Fibroblast of the conjunctiva (primary cell): ENCODE data around the gene IL15RA.

ENCODE experiments used
- DNase-seq: peaks from one replicate; pipeline ENCODE4 v3.0.0-alpha.2; 2010; ENCODE audit warnings: low read depth

The IL15RA gene, protein sequence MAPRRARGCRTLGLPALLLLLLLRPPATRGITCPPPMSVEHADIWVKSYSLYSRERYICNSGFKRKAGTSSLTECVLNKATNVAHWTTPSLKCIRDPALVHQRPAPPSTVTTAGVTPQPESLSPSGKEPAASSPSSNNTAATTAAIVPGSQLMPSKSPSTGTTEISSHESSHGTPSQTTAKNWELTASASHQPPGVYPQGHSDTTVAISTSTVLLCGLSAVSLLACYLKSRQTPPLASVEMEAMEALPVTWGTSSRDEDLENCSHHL

DNA sequence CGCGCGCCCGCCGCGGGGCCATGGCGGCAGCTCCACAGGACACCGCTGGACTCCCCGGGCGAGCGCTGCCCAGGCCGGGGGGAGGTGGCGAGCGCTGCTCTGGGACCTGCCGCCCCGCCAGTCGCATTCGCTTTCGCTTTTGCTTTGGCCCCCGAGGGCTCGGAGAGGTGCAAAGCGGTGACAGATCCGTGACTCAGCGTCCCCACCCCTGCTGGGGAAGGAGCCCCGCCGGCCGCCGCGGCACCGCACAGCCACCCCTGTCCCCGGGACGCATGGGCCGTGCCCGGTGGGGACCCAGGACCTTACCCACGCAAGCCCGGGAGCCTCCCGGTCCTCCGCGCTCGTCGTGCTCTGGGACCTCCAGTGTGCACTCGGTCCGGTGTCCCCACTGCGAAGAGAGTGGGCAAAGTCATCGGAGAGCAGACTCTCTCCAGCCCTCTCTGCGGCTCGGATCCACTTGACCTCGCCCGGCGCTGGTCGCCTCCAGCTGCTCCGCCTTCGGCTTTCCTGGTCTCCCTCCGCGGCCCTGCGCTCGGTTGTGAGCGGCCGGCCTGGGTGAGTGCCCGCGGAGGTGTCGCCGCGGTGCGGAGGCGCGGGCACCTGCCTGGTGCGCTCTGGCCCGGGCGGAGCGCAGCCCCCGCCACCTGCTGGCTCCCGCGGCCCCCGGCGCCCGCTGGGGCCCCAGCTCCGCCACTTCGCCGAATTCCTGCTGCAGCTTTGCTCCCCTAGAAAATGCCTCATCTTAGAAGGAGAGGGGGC lies at the start of gene IL15RA:
IL15RA (minus strand) TSS at position 73 of the 759 bp plus-strand sequence; CDS start at position 22, 51 bp downstream.
- no peak for DNase-seq

DNA sequence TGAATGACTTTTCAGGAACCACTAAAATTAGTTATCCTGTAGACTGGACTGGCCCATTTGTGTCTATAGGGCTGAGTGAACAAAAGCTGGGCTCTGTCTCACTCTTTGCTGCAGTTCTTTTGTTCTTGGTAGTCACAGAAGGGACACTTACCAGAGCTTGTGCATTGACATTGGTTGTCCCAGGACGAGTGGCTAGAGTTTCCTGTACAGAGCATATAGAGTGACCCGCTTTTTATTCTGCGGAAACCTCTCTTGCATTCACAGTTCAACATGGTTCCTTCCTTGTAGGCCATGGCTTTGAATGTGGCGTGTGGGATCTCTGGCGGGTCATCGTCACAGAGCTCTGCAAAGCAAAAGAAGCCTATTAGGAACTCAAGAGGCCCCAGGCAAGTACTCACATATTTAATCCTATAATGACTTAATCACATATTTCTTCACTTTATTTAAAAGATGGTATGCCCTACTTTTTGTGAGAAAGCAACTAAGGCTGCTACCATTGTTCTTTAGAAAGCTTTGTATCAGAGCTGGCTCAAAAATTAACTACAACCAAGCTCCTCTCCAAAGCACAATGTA lies 48.4 kb upstream of the IL15RA start:
- DNase-seq: no peak

DNA sequence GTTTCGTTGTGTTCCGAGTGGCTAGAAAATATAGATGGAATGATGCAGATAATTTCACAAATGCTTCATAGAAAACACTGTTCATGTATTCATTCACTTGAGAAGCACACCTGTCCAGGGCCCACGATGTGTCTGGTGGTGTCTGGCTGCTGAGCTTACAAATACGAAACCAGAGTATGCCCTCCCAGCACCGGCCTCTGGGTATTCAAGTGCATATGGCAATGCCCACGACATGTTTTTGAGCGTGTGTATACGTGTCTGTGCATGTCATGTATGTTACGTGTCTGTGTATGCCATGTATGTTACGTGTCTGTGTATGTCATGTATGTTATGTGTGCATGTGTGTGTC lies 47.0 kb upstream of the IL15RA start:
- DNase-seq: no peak

DNA sequence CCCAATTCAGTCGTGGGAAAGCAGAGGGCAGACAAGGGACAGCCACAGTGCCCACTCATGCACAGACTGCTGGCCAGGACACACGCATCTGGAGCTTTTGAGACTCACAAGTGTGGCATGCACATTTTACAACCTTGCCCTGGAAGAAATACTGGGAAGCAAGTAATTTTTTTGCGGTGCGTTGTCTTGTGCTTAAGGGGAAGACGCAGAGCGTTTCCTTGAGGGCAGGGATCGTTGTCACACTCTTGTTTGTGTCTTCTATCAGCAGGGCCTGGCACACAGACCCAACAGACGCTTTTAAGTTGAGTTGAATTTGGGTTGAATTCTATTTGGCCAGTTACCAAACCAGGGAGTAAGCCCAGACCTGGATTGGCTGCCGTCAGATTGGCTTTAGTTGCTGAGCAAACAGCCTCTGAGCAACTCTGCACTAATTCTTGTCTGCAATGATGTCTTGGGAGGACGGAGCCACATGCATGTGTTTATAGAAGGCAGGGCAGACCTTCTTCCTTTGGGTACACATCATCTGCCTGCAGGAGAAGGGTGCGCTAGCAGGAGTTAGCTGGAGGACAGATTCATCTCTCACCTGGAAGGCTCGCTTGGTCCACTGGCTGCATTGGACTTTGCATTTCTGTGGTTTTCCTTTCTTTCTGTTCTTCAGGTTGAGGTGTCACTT lies 46.5 kb upstream of the IL15RA start:
- no peak for DNase-seq

DNA sequence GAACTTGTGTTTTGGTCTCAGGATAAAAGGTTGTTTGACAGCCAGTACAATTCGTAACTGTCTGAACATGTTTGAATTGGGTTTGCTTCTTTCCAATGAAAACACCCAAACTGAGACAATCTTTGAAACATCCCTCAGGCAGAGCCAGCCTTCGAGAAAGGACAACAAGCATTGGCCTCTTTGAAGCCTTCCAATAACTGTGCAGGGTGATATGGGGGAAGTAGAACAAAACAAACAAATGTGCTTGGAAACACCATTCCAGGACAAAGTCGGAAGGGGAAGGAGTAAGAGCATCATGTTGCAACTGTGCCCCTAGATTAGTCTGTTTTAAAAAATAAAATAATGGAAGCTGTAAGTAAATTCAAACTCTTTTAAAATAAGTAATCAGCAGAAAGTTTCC lies 45.3 kb upstream of the IL15RA start:
- DNase-seq: no peak

DNA sequence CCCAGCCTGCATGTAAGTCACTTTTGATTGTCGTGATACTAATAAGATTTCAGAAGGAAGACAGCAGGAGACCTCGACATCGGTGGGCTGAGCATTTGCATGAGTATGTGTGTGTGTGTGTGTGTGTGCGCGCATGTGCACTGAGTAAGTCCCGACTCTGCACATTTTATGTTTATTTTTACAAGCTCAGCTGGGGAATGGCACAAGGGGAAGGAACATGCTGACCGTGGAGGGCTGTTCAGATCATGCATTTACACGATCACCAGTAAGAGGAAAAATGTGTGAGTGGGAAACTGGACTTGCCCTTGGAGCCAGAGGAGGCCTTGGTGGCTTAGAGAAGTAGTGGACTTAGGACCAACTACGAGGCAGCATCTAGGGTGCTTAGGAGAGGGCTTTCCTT lies 43.5 kb upstream of the IL15RA start:
- no peak for DNase-seq

DNA sequence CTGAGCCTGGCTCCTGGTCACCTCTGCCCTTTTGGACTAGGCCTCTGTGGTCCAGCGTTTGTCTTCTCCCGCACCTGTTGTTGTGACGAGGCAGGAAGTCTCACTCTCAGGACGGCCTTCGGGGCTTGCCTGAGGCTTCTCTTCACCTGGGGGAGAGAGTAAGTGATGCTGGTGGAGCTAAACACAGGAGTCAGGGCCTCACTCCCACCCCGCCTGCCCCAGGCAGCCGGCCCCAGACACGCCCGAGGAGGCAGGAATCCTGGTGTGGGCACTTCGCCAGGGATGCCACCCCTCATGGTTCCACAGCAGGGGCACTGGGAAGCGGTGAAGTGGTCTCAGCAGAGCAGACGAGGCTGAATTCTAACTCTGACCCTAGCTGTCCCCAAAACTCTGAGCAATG lies 42.5 kb upstream of the IL15RA start:
- DNase-seq: no peak

DNA sequence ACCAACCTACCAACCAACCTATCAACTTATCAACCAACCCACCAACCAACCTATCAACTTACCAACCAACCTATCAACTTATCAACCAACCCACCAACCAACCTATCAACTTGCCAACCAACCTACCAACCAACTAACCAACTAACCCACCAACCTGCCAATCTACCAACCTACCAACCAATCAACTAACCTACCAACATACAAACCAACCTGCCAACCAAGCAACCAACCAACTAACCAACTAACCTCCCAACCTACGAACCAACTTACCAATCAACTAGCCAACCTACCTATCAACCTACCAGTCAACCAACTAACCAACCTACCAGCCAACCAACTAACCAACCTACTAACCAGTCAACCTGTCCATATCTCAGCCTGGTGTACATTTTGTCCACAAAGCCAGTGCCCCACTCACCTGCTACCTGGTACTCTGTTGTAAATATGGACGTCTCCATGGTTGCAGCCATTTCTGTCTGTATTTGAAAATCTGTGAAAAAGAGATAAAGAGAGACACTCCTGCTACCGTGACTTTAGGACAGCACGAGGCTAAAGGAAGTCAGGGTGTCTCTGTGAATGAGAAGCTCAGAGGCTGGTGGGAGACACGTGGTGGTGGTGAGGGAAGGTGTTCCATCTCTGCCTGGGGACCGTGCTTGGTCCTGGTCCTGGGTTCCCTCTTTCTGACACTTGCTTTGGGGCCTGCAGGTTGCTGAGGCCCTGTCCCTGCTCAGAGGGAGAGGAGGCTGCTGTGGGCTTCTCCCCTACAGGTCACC lies 41.9 kb upstream of the IL15RA start:
- no peak for DNase-seq

DNA sequence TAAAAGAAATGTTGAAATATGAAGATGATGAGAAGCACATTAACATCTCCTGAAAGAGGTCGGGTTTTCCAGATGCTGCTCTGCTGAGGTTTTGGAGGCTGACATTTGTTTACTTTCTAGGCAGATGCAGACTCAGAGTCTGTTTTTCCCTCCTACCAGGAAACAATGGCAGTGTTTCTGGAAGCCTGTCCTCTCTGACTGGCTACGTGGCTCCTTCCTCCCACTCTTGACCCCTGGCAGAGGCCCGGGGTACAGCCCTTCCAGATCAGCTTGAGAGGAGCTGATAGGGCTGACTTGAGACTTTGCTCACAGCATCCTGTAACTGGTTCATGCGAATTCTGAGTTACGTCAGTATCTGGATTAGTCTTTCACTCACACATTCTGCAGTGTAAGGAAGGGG lies 41.1 kb upstream of the IL15RA start:
- DNase-seq: no peak

DNA sequence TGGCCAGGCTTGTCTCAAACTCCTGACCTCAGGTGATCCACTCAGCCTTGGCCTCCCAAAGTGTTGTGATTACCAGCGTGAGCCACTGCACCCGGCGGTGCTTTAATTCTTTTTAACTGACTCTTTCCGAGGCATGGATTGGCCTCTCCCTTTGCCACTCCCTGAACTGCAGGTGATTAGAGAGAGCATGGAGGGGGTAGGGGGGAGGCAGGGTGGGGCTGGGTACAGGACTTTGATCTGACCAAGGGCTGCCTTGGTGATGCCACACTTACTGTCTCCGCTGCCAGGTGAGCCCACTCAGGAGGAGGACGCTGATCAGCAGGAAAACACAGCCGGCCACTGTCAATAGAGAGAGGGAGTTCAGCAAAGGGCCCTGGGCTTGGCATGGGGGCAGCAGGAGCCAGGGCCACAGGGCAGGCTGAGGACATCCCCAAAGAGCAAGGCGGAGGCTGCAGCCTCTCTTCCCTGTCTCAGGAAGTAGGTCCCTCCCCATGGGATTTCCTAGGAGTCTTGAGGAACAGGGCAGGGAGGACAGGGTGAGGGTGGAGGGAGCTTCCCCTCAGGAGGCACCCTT lies 40.5 kb upstream of the IL15RA start:
- DNase-seq: no peak

DNA sequence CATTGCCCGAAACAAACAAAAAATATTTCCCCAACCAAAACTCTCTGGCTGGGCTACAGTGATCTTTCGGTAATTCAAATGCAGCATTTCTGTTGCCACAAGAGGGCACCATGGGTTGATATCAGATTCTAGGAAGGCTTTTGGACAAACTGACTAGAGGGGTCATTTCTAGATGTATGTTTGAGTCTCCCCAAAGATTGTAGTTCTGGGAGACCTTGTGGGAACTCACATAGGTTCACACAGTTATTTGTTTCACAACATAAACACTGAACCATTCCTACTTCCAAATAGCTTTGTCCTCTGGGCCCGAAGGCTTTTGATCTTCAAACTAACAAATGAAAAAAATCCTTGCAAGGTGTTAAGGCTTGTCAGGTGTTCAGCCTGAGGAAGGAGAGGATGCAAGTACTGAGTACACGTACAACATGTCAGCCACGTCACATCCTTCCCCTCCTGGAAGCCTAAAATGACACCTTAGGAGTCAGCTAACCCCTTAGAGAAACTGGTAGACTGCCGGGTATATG lies 37.0 kb upstream of the IL15RA start:
- no peak for DNase-seq

DNA sequence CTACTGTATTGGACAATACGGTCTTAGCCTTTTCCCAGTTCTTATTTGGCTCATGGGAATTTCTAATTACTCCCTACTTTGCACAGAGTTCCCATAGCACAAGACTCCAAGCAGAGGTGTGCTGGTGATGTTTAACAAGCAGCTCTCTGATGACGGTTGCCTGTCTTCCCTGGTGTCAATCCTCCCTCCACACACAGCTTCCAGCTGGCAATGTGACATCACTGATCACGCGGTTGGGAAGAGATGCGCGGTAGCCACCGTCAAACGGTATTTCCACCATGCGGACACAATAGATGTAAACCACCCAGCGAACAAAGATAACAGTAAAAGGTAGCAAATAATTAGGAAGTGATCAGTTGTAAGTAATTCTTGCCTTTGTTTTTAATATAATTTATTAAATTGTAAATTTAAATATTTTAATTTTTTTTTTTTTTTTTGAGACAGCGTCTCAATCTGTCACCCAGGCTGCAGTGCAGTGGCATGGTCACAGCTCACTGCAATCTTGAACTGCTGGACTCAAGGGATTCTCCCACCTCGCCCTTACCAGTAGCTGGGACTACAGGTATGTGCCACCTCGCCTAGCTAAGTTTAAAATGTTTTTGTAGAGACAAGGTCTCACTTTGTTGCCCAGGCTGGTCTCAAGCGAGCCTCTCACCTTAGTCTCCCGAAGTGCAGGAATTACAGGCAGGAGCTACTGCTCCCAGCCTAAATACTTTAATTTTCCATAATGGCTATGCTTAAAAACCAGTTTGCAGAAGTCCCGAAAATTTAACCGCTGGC lies 36.3 kb upstream of the IL15RA start:
- no peak for DNase-seq

DNA sequence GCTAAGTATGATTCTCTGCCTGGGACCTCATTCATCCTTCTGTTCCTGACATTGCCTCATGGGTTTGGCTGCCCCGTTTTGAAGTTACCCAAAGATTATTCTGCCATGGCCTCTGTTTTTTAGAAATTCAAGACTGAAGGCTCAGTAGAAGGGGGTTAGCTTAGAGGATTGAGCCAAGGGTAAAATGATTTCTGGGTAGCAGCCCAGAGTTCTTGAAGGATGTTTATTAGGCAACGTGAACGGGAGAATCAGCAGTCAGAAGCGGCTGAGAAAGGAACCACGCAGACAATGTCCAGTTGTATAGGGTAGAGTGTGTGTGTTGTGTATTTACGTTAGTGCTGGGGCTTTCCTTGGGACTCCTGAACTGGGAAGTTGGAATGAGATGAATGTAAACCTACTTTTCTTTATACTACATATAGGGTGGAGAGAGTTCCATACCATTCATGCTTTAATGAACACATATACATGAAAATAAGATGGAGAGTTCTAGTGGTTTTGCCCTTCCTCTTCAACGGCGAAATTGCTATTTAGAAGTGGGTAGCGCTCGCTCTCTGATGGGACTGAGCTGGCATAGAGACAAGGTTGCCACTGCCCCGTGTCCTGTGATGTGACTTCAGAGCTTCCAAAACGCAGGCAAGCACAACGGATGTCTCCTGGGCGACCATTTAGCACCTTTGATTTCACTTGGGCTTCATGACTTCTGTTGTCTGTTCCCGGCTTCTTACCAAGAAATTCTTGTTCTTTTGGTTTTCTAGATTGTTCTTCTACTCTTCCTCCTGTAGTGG lies 35.0 kb upstream of the IL15RA start:
- DNase-seq: no peak

DNA sequence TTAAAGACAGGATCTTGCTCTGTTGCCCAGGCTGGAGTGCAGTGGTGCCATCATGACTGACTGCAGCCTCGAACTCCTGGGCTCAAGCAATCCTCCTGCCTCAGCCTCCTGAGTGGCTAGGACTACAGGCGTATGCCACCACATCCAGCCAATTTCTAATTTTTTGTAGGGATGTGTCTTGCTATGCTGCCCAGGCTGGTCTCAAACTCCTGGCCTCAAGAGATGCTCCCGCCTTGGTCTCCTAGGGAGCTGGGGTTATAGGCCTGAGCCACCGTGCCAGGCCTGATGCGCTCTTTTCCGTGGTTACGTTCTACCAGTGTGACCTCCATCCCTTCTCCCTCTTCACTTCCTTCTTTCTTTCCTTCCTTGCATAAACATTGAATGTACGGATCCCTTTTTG lies 34.2 kb upstream of the IL15RA start:
- DNase-seq: no peak

DNA sequence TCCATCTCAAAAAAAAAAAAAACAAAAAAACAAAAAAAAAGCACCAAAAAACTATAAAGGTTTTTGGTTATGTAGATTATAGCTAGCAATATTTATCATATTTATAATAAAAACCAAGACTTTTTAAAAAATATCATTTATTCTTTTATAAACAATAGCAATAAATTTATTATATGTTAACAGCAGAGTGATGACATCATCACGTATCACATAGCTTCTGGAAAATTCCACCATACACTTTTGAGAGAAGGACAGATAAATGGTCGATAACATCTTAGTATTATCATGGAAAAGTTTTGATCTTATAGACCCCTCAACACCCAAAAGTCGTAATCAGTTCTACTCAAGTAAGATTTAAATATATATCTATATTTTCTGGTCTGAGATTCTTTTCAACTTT lies 33.2 kb upstream of the IL15RA start:
- no peak for DNase-seq

DNA sequence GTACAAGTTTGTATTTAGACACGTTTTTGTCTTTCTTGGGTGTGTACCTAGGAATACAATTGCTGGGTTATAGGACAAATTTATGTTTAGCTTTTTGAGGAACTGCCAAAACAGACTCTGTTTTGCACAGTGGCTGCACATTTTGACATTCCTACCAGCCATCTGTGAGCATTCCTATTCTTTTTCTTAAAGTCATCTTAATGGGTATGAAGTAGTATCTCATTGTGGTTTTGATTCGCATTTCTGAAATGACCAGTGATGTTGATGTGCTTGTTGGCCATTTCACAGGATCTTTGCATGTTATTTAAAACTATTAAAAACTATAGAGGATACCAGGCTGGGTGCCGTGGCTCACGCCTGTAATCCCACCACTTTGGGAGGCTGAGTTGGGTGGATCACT lies 32.6 kb upstream of the IL15RA start:
- no peak for DNase-seq

DNA sequence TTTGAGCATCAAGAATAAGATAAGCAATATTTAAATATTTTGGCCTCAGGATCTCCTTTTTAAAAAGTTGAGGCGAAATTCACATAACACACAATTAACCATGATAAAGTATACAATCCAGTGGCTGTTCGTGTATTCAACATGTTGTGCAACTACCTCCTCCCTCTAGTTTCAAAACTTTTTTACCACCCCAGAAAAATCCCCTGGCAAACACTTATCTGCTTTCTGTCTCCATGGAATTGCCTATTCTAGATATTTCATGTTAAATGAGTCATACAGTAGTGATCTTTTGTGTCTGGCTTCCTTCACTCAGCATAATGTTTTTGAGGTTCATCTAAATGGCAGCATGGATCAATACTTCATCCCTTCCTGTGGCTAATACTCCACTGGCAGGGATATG lies 31.8 kb upstream of the IL15RA start:
- DNase-seq: no peak

DNA sequence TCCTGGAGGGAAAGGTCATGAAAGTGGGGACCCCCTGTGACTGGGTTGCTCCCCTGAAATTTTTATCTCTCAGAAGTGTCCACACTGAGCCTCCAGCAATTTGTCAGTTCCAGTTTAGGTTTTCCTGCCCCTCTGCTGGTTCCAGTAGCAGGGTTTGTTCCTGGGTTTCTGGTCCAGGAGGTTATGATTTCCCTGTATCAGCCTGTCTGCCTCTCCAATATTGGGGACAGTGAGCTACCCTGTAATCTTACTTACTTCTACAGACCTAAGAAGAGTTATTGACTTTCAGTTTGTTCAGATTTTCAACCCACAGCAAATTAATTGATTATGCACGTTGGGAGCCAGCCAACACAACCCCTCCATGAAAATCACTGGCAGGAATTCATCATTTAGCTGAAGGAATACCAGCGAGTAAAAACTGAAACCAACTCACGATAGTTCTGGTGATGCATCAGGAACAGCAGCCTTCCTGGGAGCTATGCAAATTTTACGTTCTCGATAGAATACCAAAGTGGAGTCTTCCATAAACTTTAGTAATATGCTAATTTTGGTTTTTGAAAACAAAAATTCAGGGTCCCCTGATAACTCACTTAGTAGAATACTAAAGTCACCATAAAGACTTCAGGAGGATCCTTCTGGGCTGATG lies 31.3 kb upstream of the IL15RA start:
- no peak for DNase-seq

DNA sequence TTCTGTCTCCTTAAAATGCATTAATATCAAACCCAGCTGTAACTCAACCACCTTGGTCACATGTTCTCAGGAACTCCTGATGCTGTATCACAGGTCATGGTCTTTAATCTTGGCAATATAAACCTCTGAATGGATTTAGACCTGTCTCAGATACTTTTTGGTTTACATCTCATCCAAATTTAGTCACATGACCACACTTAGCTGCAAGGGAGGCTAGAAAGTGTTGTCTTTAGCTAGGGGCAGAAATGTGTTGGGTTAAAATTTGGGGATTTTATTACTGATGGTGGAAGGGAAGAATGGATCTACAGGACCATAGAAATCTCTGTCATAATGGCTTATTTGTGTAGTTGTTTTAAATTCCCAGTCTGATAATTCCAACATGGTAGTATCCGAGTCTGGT lies 29.6 kb upstream of the IL15RA start:
- no peak for DNase-seq

DNA sequence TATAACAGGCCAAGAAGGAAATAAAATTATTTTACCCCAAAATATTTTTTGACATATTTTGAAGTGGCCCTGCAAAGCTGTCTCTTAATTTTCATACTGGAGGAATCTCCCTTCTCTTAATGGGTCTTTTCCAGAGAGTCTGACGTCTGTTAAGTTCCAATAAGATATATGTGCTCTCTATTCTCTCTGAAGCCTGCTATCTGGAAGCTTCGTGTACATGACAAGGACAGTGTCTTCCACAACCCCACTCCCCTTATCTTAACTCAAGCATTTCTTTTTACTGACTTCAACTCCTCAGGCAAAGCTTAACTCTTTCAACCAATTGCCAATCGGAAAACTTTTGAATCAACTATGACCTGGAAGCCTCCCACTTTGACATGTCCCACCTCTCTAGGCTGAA lies 29.2 kb upstream of the IL15RA start:
- no peak for DNase-seq
